Heart left ventricle (tissue), 16 donors: ENCODE results near the gene RANBP10. TPM values are rescaled to one million over a fixed set of nuclear protein-coding genes. Genes with fewer than 3 reads are reported as not detected.
"Not testable (repeated sequence)": the region's sequence is repeated elsewhere in the genome, so short reads cannot be mapped to it uniquely, and the experiment has no call there.

Experiments
- ATAC-seq, 4 donors: fragments of 200-7000 bp; cut with Tn5 transposase; one replicate each; pipeline ENCODE4 v1.9.1; 2020 to 2022; ENCODE audit warnings: moderate library complexity in 4 of 4, mild to moderate bottlenecking in 3 of 4, moderate number of reproducible peaks in 1 of 4
- DNase-seq, 5 donors: peaks; one replicate each; pipeline ENCODE4 v3.0.0-alpha.2; 2020
- H3K27ac ChIP-seq, 12 donors: fragments of 200-600 bp; sonication (generic) in 4 of 12; one replicate each; pipeline versions ENCODE4 v1.5.0 to v1.8.0; 2016 to 2022; ENCODE audit warnings: mild to moderate bottlenecking in 2 of 12
- H3K27me3 ChIP-seq, 9 donors: fragments of 200-600 bp; sonication (generic) in 2 of 9; one replicate each; pipeline versions ENCODE4 v1.5.1 to v1.8.0; 2016 to 2022; ENCODE audit warnings: mild to moderate bottlenecking in 3 of 9
- H3K36me3 ChIP-seq, 9 donors: fragments of 200-600 bp; sonication (generic) in 2 of 9; one replicate each; pipeline versions ENCODE4 v1.5.0 to v1.8.0; 2018 to 2022; ENCODE audit warnings: mild to moderate bottlenecking in 2 of 9
- H3K4me1 ChIP-seq, 12 donors: fragments of 200-600 bp; sonication (generic) in 4 of 12; one replicate each; pipeline versions ENCODE4 v1.5.0 to v1.8.0; 2016 to 2022; ENCODE audit warnings: mild to moderate bottlenecking in 3 of 12
- H3K4me3 ChIP-seq, 12 donors: fragments of 200-600 bp; sonication (generic) in 4 of 12; one replicate each; pipeline versions ENCODE4 v1.5.0 to v1.8.0; 2017 to 2022; ENCODE audit warnings: mild to moderate bottlenecking in 9 of 12, moderate library complexity in 4 of 12
- H3K9me3 ChIP-seq, 12 donors: fragments of 200-600 bp; sonication (generic) in 4 of 12; one replicate each; pipeline versions ENCODE4 v1.5.0 to v1.8.0; 2016 to 2022; ENCODE audit warnings: mild to moderate bottlenecking in 1 of 12
- POLR2A ChIP-seq, 2 donors: fragments of 450-650 bp; IDR thresholded peaks; one replicate each; pipeline ENCODE4 v1.6.1; 2017; ENCODE audit warnings: antibody characterized with exemption in 2 of 2, mild to moderate bottlenecking in 2 of 2, moderate library complexity in 2 of 2
- WGBS, 4 donors: extraction: QIAGEN DNeasy Blood & Tissue Kit in 2 of 4; methylation state at CpG; one replicate each; pipeline versions ENCODE4 v1.1.5 to v1.1.7; 2013 to 2018; 5-methylcytosine and 5-hydroxymethylcytosine counted together
- intact Hi-C, 10 donors: fragments of 100-400 bp; cut with DNase I; formaldehyde crosslinking; loops; one replicate each; pipeline versions ENCODE4 v1.11.1 to v1.14.2; 2022
- polyA plus RNA-seq, 2 donors: library from polyadenylated mRNA; stranded (reverse); fragments of 200-250 nt; gene quantifications; one replicate each; pipeline ENCODE4 v1.2.3, GENCODE V29; 2013
- total RNA-seq, 9 donors: library from RNA; depleted of rRNA in 2 of 9; stranded (reverse); fragments of >200 nt in 2 of 9; fragmentation: NEBNext Ultra II Directional in 3 of 9; extraction: Animal tissue kit (Norgen Biotek cat#: 25700) in 3 of 9; gene quantifications; one replicate each; pipeline versions ENCODE4 v1.1.0 to v1.2.4, GENCODE V29; 2016 to 2023
- TF ChIP-seq, protein P1 (sequence below), 12 donors: fragments of 200-600 bp; sonication (generic) in 4 of 12; IDR thresholded peaks; one replicate each; pipeline versions ENCODE4 v1.5.0 to v1.8.0; 2018 to 2022; ENCODE audit warnings: antibody characterized with exemption in 12 of 12, mild to moderate bottlenecking in 5 of 12
- donor health status: ischemic (EF 13 %, LVEDD 7.1; RV severe dilation, severe dysfunction).
- donor health status: healthy with polysubstance abuse.
- donor health status: DM: no; HTN: yes; CAD: no.
- donor health status: DM: no; HTN: no; CAD: no.
- donor health status: ischemic (EF 25% LVEDD 6.9; RV normal size, moderate dysfunction).
- donor health status: ischemic (EF 25% LVEDD 5.7; RV mildly dilated, moderate dysfunction).
- donor health status: healthy.
- donor health status: DM: yes; HTN: yes; CAD: no.
- donor health status: ischemic (EF 35%, LVEDD 5.7; RV mildly dilated, moderate dysfunction).
- donor health status: nonischemic (EF 11% LVEDD 7.7; RV severe dilation, severe dysfunction).
- donor health status: DM: yes; HTN: yes; CAD: no.
- donor health status: PGD.
- donor health status: ischemic (EF 29% LVEDD 5.4; RV normal size, mild dysfunction).
- donor health status: nonischemic (EF 23%, LVEDD 6.1; RV moderate dilation, normal function).

Gene RANBP10
- total and polyA plus RNA-seq, 11 donors, result 5.6 to 19.7 (median 11.8) TPM

DNA sequence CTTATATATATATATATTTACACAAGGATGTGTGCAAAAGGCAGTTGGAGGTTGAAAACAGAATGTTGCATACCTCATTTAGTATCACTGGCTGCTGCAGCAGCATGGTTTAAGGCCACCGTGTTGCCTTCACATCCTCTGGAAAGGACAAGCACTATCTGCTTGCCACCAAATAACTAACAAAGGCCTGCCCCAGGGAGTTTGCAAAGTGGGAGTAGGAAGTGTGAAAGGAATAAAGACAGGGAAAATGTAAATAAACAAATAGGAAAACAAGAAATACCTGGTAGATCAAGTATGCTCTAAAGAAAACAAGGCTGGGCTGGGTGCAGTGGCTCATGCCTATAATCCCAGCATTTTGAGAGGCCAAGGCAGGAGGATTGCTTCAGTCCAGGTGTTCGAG lies 53.7 kb downstream of the RANBP10 start:
- intact Hi-C loops, result no loop called here
- H3K4me3 ChIP-seq, result no peak overlapping the region
- TF ChIP-seq, protein P1, sequence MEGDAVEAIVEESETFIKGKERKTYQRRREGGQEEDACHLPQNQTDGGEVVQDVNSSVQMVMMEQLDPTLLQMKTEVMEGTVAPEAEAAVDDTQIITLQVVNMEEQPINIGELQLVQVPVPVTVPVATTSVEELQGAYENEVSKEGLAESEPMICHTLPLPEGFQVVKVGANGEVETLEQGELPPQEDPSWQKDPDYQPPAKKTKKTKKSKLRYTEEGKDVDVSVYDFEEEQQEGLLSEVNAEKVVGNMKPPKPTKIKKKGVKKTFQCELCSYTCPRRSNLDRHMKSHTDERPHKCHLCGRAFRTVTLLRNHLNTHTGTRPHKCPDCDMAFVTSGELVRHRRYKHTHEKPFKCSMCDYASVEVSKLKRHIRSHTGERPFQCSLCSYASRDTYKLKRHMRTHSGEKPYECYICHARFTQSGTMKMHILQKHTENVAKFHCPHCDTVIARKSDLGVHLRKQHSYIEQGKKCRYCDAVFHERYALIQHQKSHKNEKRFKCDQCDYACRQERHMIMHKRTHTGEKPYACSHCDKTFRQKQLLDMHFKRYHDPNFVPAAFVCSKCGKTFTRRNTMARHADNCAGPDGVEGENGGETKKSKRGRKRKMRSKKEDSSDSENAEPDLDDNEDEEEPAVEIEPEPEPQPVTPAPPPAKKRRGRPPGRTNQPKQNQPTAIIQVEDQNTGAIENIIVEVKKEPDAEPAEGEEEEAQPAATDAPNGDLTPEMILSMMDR (IDR thresholded peaks at IDR 0.05), result no peak
- no peak for TF ChIP-seq POLR2A (IDR thresholded peaks at IDR 0.05)
- WGBS, 4 donors, result 76 to 80% (median 78%) methylated on average over 2 of the region's 2 CpGs
- DNase-seq, result no peak
- H3K9me3 ChIP-seq, result no peaks in the 10 kb centered on the region
- ATAC-seq, result no peak
- H3K27ac ChIP-seq, result no peak overlapping the region
- H3K36me3 ChIP-seq, result peaks cover 0 to 15% (median 6%) of the 10 kb centered on the region in 9 donors
- no peaks in the 10 kb centered on the region for H3K27me3 ChIP-seq
- no peaks in the 10 kb centered on the region for H3K4me1 ChIP-seq

DNA sequence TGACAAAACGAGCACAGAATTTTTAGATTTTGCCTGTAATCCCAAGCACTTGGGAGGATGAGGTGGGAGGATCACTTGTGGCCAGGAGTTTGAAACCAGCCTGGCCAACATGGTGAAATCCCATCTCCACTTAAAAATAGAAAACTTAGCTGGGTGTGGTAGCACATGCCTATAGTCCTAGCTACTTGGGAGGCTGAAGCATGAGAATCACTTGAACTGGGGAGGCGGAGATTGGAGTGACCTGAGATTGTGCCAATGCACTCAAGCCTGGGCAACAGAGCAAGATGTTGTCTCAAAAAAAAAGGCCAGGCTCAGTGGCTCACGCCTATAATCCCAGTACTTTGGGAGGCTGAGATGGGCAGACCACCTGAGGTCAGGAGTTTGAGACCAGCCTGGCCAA lies 55.0 kb downstream of the RANBP10 start:
- WGBS, 4 donors, result 91 to 99% (median 97%) methylated on average over 3 of the region's 3 CpGs
- H3K27me3 ChIP-seq, H3K4me1 ChIP-seq, ATAC-seq, intact Hi-C loops, H3K9me3 ChIP-seq, DNase-seq, H3K4me3 ChIP-seq, H3K27ac ChIP-seq: not testable (repeated sequence)
- peaks cover 0 to 19% (median 6%) of the 10 kb centered on the region in 9 donors for H3K36me3 ChIP-seq

GRCh38 chr16:67750466-67750865 lies 55.9 kb downstream of the RANBP10 start:
- ATAC-seq (no peak), DNase-seq (no peak)
- Histone ChIP-seq H3K4me1 (no peaks in the 10 kb centered on the region), H3K4me3 (no peak overlapping the region), H3K27me3 (no peaks in the 10 kb centered on the region), H3K27ac (no peak overlapping the region), H3K9me3 (no peaks in the 10 kb centered on the region), H3K36me3 (peaks cover 0 to 19% (median 6%) of the 10 kb centered on the region in 9 donors)
- intact Hi-C loops, result no loop called here
- TF ChIP-seq POLR2A (IDR thresholded peaks at IDR 0.05), result no peak
- TF ChIP-seq, protein P1 (IDR thresholded peaks at IDR 0.05), result no peak
- WGBS, 4 donors, result 94 to 98% (median 97%) methylated on average over 6 of the region's 6 CpGs

- 78 to 100% (median 96%) methylated on average over 3 of the region's 3 CpGs for WGBS, 4 donors
- Histone ChIP-seq H3K4me3 (no peak overlapping the region), H3K9me3 (no peaks in the 10 kb centered on the region), H3K27me3 (no peaks in the 10 kb centered on the region), H3K36me3 (peaks cover 0 to 20% (median 7%) of the 10 kb centered on the region in 9 donors), H3K27ac (no peak overlapping the region), H3K4me1 (no peaks in the 10 kb centered on the region)
- TF ChIP-seq POLR2A (IDR thresholded peaks at IDR 0.05), result no peak
- TF ChIP-seq, protein P1 (IDR thresholded peaks at IDR 0.05), result no peak
- ATAC-seq, result no peak
- no peak for DNase-seq
- intact Hi-C loops, result no loop called here
These were observed 56.8 kb downstream of the RANBP10 start for GRCh38 chr16:67749436-67750078.

DNA sequence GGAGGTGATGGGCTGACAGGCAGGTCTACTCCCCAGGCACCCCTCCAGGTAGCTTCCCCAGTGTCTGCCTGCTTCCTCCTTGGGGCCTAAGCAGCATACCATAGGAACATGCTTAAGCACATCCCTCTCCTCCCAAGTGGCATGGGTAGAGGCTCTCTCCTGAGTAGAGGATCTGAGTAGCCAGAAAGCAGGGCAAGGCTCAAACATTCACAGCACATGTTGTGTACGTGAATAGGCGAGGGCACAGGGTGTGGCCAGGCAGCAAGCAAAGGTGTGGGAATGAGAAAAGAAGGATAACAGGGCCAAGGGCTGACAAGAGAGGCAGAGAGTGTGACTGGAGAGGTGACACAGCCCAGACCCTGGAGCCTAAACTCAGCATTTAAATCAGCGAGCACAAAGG lies 57.5 kb downstream of the RANBP10 start:
- DNase-seq, result no peak
- TF ChIP-seq, protein P1 (IDR thresholded peaks at IDR 0.05), result no peak
- TF ChIP-seq POLR2A (IDR thresholded peaks at IDR 0.05), result no peak
- 95 to 100% (median 98%) methylated on average over 3 of the region's 3 CpGs for WGBS, 4 donors
- Histone ChIP-seq H3K27ac (no peak overlapping the region), H3K27me3 (no peaks in the 10 kb centered on the region), H3K4me3 (no peak overlapping the region), H3K9me3 (no peaks in the 10 kb centered on the region), H3K4me1 (no peaks in the 10 kb centered on the region), H3K36me3 (peaks cover 0 to 22% (median 15%) of the 10 kb centered on the region in 9 donors)
- intact Hi-C loops, result no loop called here
- no peak for ATAC-seq
